ENCODE measurements around the gene ANKFY1. TPM values are rescaled to one million over a fixed set of nuclear protein-coding genes. Genes with fewer than 3 reads are reported as not detected.

The ANKFY1 gene
- total RNA-seq, 1 experiment from 2014 or later = 38.9 TPM

DNA sequence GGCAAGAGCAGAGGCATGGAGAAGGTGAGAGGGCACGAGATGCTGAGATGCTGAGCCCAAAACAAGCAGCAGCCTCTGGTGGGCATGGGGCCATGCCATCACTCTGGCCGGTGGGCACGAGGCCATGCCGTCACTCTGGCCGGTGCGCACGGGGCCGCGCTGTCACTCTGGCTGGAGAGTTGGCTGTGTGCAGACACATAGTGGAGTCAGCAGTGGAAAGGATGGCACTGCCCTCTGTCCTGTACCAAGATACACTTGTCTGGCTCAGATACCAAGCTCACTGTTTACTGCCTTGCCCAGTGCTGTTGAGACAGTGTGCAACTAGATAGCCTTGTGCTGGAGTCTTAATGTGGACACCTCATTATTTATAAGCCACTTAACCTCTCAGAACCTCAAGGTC, 75.7 kb downstream of the ANKFY1 start (continued):
- TF ChIP-seq ZFX (IDR thresholded peaks at IDR 0.05) (no peak), ELF1 (IDR thresholded peaks at IDR 0.05; ENCODE audit: borderline replicate concordance, low read depth) (no peak), YY1 (IDR thresholded peaks at IDR 0.05; ENCODE audit: extremely low read depth, insufficient replicate concordance, low read depth, low read length) (no peak)
- TF ChIP-seq, protein P1, sequence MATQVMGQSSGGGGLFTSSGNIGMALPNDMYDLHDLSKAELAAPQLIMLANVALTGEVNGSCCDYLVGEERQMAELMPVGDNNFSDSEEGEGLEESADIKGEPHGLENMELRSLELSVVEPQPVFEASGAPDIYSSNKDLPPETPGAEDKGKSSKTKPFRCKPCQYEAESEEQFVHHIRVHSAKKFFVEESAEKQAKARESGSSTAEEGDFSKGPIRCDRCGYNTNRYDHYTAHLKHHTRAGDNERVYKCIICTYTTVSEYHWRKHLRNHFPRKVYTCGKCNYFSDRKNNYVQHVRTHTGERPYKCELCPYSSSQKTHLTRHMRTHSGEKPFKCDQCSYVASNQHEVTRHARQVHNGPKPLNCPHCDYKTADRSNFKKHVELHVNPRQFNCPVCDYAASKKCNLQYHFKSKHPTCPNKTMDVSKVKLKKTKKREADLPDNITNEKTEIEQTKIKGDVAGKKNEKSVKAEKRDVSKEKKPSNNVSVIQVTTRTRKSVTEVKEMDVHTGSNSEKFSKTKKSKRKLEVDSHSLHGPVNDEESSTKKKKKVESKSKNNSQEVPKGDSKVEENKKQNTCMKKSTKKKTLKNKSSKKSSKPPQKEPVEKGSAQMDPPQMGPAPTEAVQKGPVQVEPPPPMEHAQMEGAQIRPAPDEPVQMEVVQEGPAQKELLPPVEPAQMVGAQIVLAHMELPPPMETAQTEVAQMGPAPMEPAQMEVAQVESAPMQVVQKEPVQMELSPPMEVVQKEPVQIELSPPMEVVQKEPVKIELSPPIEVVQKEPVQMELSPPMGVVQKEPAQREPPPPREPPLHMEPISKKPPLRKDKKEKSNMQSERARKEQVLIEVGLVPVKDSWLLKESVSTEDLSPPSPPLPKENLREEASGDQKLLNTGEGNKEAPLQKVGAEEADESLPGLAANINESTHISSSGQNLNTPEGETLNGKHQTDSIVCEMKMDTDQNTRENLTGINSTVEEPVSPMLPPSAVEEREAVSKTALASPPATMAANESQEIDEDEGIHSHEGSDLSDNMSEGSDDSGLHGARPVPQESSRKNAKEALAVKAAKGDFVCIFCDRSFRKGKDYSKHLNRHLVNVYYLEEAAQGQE (IDR thresholded peaks at IDR 0.05; ENCODE audit: low read depth) = no peak

DNA sequence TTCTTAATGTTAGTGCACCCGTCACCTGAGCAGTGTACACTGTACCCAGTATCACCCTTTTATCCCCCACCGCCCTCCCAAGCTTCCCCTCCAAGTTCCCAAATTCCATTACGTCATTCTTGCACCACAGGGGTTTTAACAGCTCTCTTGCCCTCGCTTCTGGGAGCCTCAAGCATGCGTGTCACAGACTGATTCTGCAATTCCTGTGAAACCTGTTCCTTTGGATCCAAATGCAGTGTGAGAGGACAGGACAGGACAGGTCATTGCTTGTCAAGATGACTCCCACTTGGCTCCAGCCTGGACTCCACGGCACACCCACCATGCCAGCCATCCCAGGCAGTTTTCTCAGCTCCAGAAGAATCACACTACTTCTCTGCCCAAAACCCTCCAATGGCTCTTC, 76.7 kb downstream of the ANKFY1 start:
- Histone ChIP-seq H3K4me1 (ENCODE audit: control insufficient read depth in 1 of 2, insufficient read depth in 2 of 2, low read length in 2 of 2) (no peaks in the 10 kb centered on the region), H3K4me2 (ENCODE audit: low read length) (no peak overlapping the region), H3K27me3 (ENCODE audit: insufficient read depth, low read length) (no peaks in the 10 kb centered on the region), H4K20me1 (ENCODE audit: insufficient read depth) (no peaks in the 10 kb centered on the region), H3K36me3 (ENCODE audit: control insufficient read depth in 1 of 2, insufficient read depth in 2 of 2, low read length in 2 of 2) (peaks cover 16 to 20% of the 10 kb centered on the region in 2 experiments; a peak in 3 of 4 replicates), H3K9ac (ENCODE audit: low read length) (no peak overlapping the region), H2AFZ (ENCODE audit: low read depth, low read length, poor library complexity, severe bottlenecking) (no peak overlapping the region), H3K79me2 (ENCODE audit: insufficient read depth, low read length) (no peaks in the 10 kb centered on the region), H3K4me3 (replicated peaks in 1 of 2; ENCODE audit: low read depth in 1 of 2, low read length in 2 of 2) (no peak overlapping the region), H3K9me2 (ENCODE audit: insufficient read depth) (no peaks in the 10 kb centered on the region), H3K9me3 (ENCODE audit: control insufficient read depth in 1 of 2, insufficient read depth in 1 of 2, low read depth in 1 of 2, low read length in 2 of 2) (no peaks in the 10 kb centered on the region), H3K27ac (ENCODE audit: low read depth, low read length) (no peak overlapping the region)
- ChIA-PET RAD21 (ENCODE audit: low non-redundant PET in 1 of 2, low total read pairs in 2 of 2, uncharacterized antibody in 2 of 2, unreplicated experiment in 2 of 2) (no interaction called here), CTCF (interaction anchor here (1.0 kb wide), 1 partner anchor 13 kb away, joined by 3 read pairs; no protein-coding TSS in a partner anchor), POLR2A (no interaction called here)
- DNase-seq (ENCODE audit: low read depth, low spot score) (no peak), ATAC-seq (no peak)
- BruUV-seq (replicated peaks) = no TSS peak
- intact Hi-C loops (cut with micrococcal nuclease) = no loop called here
- TF ChIP-seq CEBPB (IDR thresholded peaks at IDR 0.05; ENCODE audit: low read depth) (no peak), EGR1 (IDR thresholded peaks at IDR 0.05; ENCODE audit: low read depth) (no peak), CBX3 (IDR thresholded peaks at IDR 0.05; ENCODE audit: low read depth) (no peak), FOSL1 (IDR thresholded peaks at IDR 0.05; ENCODE audit: low read depth) (no peak), ZNF274 (IDR thresholded peaks at IDR 0.05; ENCODE audit: low read depth, low read length) (no peak), JUND (IDR thresholded peaks at IDR 0.05) (no peak), YY1 (IDR thresholded peaks at IDR 0.05; ENCODE audit: extremely low read depth, insufficient replicate concordance, low read depth, low read length) (no peak)
- TF ChIP-seq, protein P2, sequence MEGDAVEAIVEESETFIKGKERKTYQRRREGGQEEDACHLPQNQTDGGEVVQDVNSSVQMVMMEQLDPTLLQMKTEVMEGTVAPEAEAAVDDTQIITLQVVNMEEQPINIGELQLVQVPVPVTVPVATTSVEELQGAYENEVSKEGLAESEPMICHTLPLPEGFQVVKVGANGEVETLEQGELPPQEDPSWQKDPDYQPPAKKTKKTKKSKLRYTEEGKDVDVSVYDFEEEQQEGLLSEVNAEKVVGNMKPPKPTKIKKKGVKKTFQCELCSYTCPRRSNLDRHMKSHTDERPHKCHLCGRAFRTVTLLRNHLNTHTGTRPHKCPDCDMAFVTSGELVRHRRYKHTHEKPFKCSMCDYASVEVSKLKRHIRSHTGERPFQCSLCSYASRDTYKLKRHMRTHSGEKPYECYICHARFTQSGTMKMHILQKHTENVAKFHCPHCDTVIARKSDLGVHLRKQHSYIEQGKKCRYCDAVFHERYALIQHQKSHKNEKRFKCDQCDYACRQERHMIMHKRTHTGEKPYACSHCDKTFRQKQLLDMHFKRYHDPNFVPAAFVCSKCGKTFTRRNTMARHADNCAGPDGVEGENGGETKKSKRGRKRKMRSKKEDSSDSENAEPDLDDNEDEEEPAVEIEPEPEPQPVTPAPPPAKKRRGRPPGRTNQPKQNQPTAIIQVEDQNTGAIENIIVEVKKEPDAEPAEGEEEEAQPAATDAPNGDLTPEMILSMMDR (IDR thresholded peaks at IDR 0.05 in 2 of 3, conservative IDR thresholded peaks at IDR 0.05 in 1 of 3; ENCODE audit: borderline replicate concordance in 1 of 3, insufficient read depth in 1 of 3, low read depth in 2 of 3, low read length in 2 of 3) = no peak
- TF ChIP-seq, protein P3, sequence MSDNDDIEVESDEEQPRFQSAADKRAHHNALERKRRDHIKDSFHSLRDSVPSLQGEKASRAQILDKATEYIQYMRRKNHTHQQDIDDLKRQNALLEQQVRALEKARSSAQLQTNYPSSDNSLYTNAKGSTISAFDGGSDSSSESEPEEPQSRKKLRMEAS (IDR thresholded peaks at IDR 0.05) = no peak
- TF ChIP-seq, protein P4, sequence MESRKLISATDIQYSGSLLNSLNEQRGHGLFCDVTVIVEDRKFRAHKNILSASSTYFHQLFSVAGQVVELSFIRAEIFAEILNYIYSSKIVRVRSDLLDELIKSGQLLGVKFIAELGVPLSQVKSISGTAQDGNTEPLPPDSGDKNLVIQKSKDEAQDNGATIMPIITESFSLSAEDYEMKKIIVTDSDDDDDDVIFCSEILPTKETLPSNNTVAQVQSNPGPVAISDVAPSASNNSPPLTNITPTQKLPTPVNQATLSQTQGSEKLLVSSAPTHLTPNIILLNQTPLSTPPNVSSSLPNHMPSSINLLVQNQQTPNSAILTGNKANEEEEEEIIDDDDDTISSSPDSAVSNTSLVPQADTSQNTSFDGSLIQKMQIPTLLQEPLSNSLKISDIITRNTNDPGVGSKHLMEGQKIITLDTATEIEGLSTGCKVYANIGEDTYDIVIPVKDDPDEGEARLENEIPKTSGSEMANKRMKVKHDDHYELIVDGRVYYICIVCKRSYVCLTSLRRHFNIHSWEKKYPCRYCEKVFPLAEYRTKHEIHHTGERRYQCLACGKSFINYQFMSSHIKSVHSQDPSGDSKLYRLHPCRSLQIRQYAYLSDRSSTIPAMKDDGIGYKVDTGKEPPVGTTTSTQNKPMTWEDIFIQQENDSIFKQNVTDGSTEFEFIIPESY (IDR thresholded peaks at IDR 0.05; ENCODE audit: extremely low read depth, insufficient replicate concordance, low read length) = no peak
- TF ChIP-seq, protein P1 (IDR thresholded peaks at IDR 0.05; ENCODE audit: low read depth) = no peak

Data from HCT116 (cell line).